Keratinocyte (primary cell): ENCODE measurements around the gene TECRL.

Source experiments
- CTCF ChIP-seq, 3 experiments: IDR thresholded peaks in 1 of 3; conservative IDR thresholded peaks in 1 of 3; optimal IDR thresholded peaks in 1 of 3; 2 replicates in 2 of 3; 3 replicates in 1 of 3; pipeline versions ENCODE3 to v1.5.1; 2011; ENCODE audit warnings: low read length in 3 of 3, mild to moderate bottlenecking in 3 of 3, moderate library complexity in 2 of 3, control low read depth in 1 of 3, inconsistent platforms in 1 of 3; ENCODE audit not compliant: insufficient read depth in 2 of 3; ENCODE audit errors: extremely low read depth in 1 of 3
- EZH2 ChIP-seq: IDR thresholded peaks from one replicate; pipeline ENCODE4 v1.6.1; 2012; ENCODE audit warnings: inconsistent platforms, mild to moderate bottlenecking, low read length, moderate library complexity

- no peak for TF ChIP-seq CTCF (optimal IDR thresholded peaks at IDR 0.05 in 1 of 3, IDR thresholded peaks at IDR 0.05 in 1 of 3, conservative IDR thresholded peaks at IDR 0.05 in 1 of 3; ENCODE audit: extremely low read depth in 1 of 3, insufficient read depth in 2 of 3, low read length in 3 of 3)
- no peak for TF ChIP-seq EZH2
Measured at GRCh38 chr4:64402684-64403083, 6.6 kb downstream of the TECRL start.
